ENCODE data around the gene KIF1A.
"Not testable (repeated sequence)": the region's sequence is repeated elsewhere in the genome, so short reads cannot be mapped to it uniquely, and the experiment has no call there.

DNA sequence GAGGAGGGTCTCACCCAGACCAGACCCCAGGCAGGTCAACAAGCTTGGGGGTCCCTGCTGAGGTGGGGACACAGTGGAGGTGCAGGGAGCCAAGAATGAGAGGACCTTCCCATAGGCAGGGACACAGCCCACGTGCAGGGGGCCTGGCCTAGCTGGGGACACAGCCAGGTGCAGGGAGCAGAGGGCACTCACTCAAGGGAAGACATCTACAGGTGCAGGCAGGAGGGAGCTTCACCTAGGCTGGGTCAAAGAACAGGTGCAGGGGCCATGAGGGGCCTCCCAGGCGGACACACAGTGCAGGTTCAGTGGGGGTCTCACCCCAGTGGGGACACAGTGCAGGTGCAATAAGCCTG is 129.0 kb downstream of the KIF1A start:
- not testable (repeated sequence) for TF ChIP-seq POLR2A (IDR thresholded peaks at IDR 0.05; ENCODE audit: low read depth, low read length); POLR2AphosphoS5 (IDR thresholded peaks at IDR 0.05; ENCODE audit: low read depth, low read length); TAF1 (IDR thresholded peaks at IDR 0.05; ENCODE audit: borderline replicate concordance, low read depth, low read length)
